ENCODE results near the gene OSBPL9.
A peak's percentile ranks its signal among the peaks of the same experiment; 100 is the strongest.
"Not testable (repeated sequence)": the region's sequence is repeated elsewhere in the genome, so short reads cannot be mapped to it uniquely, and the experiment has no call there.

The OSBPL9 gene

DNA sequence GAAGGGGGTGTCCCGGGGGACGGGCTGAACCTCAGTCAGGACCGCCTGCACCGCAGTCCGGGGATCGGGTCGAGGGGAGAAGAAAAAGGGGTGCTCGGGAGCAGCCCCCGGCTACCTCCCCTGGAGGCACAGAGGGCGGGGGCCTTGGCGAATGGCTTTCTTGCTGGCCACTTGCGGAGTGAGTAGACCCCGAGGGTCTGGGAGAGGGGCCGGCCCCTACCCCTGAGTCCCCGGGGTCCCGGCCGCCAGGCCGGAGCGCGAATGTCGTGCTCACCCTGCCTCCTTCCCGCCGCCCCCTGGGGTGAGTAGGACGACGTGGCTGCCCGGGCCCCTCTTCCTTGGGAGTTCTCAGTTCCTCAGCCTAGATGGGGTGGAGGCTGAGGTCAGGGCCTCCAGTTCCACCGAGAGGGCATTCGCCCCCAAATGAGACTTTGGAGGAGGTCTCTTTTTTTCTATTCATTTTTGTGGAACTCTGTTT lies 113.0 kb downstream of the OSBPL9 start:
- no peaks in the 10 kb centered on the region for H3K36me3 ChIP-seq (ENCODE audit: control insufficient read depth, insufficient read depth, low read length)
- DNase-seq, result no peak
- H3K4me3 ChIP-seq (ENCODE audit: insufficient read depth, low read depth, low read length, poor library complexity, severe bottlenecking), result peak overlapping the region; percentile 83
- H3K27ac ChIP-seq (ENCODE audit: insufficient read depth, low read length, poor library complexity, severe bottlenecking), result peak overlapping the region; percentile 56
- no peaks in the 10 kb centered on the region for H3K27me3 ChIP-seq (replicated peaks; ENCODE audit: control insufficient read depth, insufficient read depth, low read length, poor library complexity, severe bottlenecking)
- no peaks in the 10 kb centered on the region for H3K9me3 ChIP-seq (ENCODE audit: control insufficient read depth, low read length)
- H3K4me1 ChIP-seq (ENCODE audit: control insufficient read depth, insufficient read depth, low read length, poor library complexity, severe bottlenecking), result peaks cover 12% of the 10 kb centered on the region

DNA sequence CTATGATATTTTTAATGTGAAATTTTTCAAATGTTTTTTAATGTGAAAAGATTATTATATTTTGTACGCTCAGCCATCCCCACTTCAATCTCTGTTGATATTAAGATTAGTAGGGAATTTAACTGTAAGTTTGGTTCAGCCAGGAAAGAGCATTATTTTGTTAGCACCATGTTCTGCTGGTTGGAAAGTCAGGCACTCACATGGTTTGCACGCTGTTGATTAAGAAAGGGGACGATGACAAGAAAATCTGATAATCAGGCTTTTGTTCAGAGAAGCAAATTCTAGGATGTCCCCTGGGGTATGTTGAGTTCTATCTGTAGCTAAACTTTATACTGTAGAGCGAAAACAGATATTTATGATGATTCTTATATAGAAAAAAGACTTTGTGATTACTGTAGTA lies 115.1 kb downstream of the OSBPL9 start:
- Histone ChIP-seq H3K4me1 (ENCODE audit: control insufficient read depth, insufficient read depth, low read length, poor library complexity, severe bottlenecking) (peaks cover 17% of the 10 kb centered on the region), H3K4me3 (ENCODE audit: insufficient read depth, low read depth, low read length, poor library complexity, severe bottlenecking) (no peak overlapping the region), H3K27me3 (replicated peaks; ENCODE audit: control insufficient read depth, insufficient read depth, low read length, poor library complexity, severe bottlenecking) (no peaks in the 10 kb centered on the region), H3K36me3 (ENCODE audit: control insufficient read depth, insufficient read depth, low read length) (no peaks in the 10 kb centered on the region), H3K27ac (ENCODE audit: insufficient read depth, low read length, poor library complexity, severe bottlenecking) (no peak overlapping the region), H3K9me3 (ENCODE audit: control insufficient read depth, low read length) (no peaks in the 10 kb centered on the region)
- DNase-seq, result no peak

DNA sequence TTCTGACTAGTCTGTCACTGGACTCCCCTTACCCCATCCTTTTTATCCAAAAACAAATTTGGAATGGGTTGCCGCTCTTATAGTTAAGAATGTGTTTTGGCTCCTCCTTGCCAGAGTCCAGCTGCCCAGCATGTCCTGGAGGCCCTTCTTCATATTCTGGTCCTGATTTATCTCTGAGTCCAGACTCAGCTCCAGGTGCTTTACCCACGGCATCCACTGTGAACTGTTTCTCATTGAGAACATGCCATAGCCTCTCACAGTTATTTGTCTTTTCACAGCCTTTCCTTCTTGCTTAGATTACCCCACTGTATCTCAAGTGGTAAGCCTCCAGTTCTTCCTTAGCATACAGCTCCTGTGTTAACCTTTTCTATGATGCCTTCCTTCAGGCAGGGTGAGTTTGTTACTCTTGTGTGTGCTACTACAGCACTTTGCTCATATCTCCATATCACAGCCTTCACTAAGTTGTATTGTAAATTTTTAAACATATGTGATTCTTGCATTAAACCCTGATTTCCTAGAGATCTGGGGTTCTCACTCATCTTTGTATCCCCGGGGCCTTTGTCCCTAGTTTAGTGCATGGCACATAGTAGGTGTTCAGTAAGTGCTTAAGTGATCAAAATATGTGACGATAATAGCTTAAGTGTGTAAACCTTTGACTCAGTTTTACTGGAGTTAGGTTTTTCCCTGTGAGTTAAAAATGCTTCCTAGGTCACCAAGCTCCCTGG lies 116.0 kb downstream of the OSBPL9 start:
- no peak for DNase-seq
- no peaks in the 10 kb centered on the region for H3K9me3 ChIP-seq (ENCODE audit: control insufficient read depth, low read length)
- peaks cover 17% of the 10 kb centered on the region for H3K4me1 ChIP-seq (ENCODE audit: control insufficient read depth, insufficient read depth, low read length, poor library complexity, severe bottlenecking)
- no peaks in the 10 kb centered on the region for H3K36me3 ChIP-seq (ENCODE audit: control insufficient read depth, insufficient read depth, low read length)
- no peaks in the 10 kb centered on the region for H3K27me3 ChIP-seq (replicated peaks; ENCODE audit: control insufficient read depth, insufficient read depth, low read length, poor library complexity, severe bottlenecking)
- H3K4me3 ChIP-seq (ENCODE audit: insufficient read depth, low read depth, low read length, poor library complexity, severe bottlenecking), result no peak overlapping the region
- H3K27ac ChIP-seq (ENCODE audit: insufficient read depth, low read length, poor library complexity, severe bottlenecking), result no peak overlapping the region

DNA sequence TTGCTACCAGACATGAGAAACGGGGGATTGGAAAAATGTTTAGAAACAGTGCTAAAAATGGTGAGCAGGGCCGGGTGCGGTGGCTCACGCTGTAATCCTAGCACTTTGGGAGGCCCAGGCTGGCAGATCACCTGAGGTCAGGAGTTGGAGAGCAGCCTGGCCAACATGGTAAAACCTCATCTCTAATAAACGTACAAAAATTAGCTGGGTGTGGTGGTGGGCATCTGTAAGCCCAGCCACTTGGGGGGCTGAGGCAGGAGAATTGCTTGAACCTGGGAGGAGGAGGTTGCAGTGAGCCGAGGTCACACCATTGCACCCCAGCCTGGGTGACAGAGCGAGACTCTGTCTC lies 116.5 kb downstream of the OSBPL9 start:
- not testable (repeated sequence) for DNase-seq; H3K9me3 ChIP-seq (ENCODE audit: control insufficient read depth, low read length); H3K36me3 ChIP-seq (ENCODE audit: control insufficient read depth, insufficient read depth, low read length); H3K27me3 ChIP-seq (replicated peaks; ENCODE audit: control insufficient read depth, insufficient read depth, low read length, poor library complexity, severe bottlenecking); H3K4me3 ChIP-seq (ENCODE audit: insufficient read depth, low read depth, low read length, poor library complexity, severe bottlenecking); H3K27ac ChIP-seq (ENCODE audit: insufficient read depth, low read length, poor library complexity, severe bottlenecking)
- peaks cover 17% of the 10 kb centered on the region for H3K4me1 ChIP-seq (ENCODE audit: control insufficient read depth, insufficient read depth, low read length, poor library complexity, severe bottlenecking)

DNA sequence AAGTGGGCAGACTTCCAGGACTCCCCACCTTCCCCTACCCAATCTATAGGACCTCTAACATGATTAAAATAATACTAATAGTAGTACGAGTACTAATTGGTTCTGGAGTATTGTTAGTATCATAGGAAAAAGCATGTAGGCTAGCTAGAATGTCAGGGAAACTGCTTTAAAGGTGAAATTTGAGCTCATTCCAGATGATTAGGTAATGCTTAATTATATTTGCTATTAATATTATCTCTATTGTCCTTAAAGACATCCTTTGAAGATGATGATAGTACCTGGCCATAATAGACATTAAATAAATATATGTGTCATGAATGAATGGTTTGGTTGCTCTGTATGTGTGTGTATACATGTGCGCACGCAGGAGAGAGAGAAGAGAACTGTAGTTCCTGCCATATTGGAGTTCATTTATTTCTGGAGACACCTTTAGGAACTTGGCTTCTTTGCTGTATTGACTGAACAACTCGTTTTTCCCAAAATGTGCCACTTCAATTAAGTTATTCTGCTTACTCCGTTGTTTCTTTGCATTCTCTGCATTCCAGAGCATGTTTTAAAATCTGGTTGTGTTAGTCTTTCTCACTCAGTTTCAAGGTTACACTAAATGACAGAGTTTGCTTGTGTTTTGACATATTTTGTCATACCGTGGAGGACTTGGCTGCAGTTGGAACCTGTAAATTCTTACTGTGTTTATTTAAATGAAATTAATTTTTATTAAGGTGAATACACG lies 117.1 kb downstream of the OSBPL9 start:
- Histone ChIP-seq H3K36me3 (ENCODE audit: control insufficient read depth, insufficient read depth, low read length) (no peaks in the 10 kb centered on the region), H3K4me1 (ENCODE audit: control insufficient read depth, insufficient read depth, low read length, poor library complexity, severe bottlenecking) (peaks cover 13% of the 10 kb centered on the region), H3K27ac (ENCODE audit: insufficient read depth, low read length, poor library complexity, severe bottlenecking) (no peak overlapping the region), H3K9me3 (ENCODE audit: control insufficient read depth, low read length) (no peaks in the 10 kb centered on the region), H3K27me3 (replicated peaks; ENCODE audit: control insufficient read depth, insufficient read depth, low read length, poor library complexity, severe bottlenecking) (no peaks in the 10 kb centered on the region), H3K4me3 (ENCODE audit: insufficient read depth, low read depth, low read length, poor library complexity, severe bottlenecking) (no peak overlapping the region)
- no peak for DNase-seq

DNA sequence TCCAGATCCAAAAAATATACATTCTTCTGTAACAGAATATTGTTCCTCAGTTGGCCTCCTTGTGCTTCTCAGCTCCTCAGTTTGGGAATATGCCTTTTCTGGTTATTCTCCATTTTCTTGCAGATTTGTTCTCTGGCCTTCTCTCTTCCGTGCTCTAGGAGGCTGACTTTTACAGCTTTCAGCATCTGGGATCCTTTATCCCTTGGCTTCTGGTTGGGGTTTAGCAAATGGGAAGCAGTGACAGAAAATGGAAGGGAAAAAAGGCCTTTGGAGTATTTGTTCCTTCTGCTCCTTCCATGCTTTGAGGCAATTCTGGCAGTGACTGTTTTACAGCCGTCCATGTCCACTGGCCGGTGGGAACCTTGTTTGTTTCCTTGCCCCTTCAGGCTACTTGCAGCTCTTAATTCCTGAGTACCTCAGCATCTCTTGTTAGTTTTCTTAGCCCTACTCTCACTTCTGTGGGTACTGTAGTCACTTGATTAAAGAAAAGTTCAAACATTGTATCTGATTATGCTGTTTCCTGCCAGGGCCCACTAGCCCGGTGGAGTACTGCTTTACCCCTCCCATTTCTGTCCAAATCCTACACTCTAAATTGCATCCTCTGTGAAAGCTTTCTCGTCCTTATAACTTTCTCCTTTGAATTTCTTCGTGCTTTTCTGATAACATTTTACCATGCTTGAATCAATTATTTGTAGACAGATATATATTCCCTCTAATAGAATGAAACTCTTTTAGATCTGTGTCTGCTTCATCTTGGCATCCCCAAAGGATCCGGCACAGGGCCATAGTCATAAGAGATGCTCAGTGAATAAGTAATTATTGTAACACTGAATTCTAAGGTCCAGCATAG lies 118.2 kb downstream of the OSBPL9 start:
- no peaks in the 10 kb centered on the region for H3K27me3 ChIP-seq (replicated peaks; ENCODE audit: control insufficient read depth, insufficient read depth, low read length, poor library complexity, severe bottlenecking)
- no peak for DNase-seq
- H3K4me3 ChIP-seq (ENCODE audit: insufficient read depth, low read depth, low read length, poor library complexity, severe bottlenecking), result no peak overlapping the region
- H3K9me3 ChIP-seq (ENCODE audit: control insufficient read depth, low read length), result no peaks in the 10 kb centered on the region
- H3K36me3 ChIP-seq (ENCODE audit: control insufficient read depth, insufficient read depth, low read length), result no peaks in the 10 kb centered on the region
- no peak overlapping the region for H3K27ac ChIP-seq (ENCODE audit: insufficient read depth, low read length, poor library complexity, severe bottlenecking)
- H3K4me1 ChIP-seq (ENCODE audit: control insufficient read depth, insufficient read depth, low read length, poor library complexity, severe bottlenecking), result peaks cover 9% of the 10 kb centered on the region

DNA sequence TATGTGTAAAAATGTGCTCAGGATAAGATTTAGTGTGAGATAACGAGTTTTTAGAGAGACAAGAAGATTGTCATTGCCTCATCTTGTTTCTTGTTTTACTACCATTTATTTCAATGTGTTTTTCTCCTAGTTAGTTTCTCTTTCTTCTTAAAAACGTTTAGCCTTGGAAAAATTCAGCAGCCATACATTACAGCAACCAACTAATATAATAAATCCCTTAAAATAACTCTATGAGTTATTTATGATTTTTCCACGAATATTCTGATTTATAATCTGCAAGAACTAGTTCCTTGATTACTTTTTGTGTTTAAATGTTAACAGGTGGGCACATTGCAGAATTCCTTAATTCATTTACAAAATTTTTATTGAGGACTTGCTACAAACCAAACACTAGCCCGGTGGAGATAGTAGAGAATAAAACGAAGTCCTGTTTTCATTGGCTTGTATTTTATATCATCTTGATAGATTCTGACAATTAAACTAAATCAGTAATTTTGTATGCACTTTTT lies 118.9 kb downstream of the OSBPL9 start:
- H3K4me1 ChIP-seq (ENCODE audit: control insufficient read depth, insufficient read depth, low read length, poor library complexity, severe bottlenecking), result peaks cover 7% of the 10 kb centered on the region
- H3K9me3 ChIP-seq (ENCODE audit: control insufficient read depth, low read length), result no peaks in the 10 kb centered on the region
- H3K36me3 ChIP-seq (ENCODE audit: control insufficient read depth, insufficient read depth, low read length), result no peaks in the 10 kb centered on the region
- no peak for DNase-seq
- H3K27ac ChIP-seq (ENCODE audit: insufficient read depth, low read length, poor library complexity, severe bottlenecking), result no peak overlapping the region
- H3K27me3 ChIP-seq (replicated peaks; ENCODE audit: control insufficient read depth, insufficient read depth, low read length, poor library complexity, severe bottlenecking), result no peaks in the 10 kb centered on the region
- no peak overlapping the region for H3K4me3 ChIP-seq (ENCODE audit: insufficient read depth, low read depth, low read length, poor library complexity, severe bottlenecking)

DNA sequence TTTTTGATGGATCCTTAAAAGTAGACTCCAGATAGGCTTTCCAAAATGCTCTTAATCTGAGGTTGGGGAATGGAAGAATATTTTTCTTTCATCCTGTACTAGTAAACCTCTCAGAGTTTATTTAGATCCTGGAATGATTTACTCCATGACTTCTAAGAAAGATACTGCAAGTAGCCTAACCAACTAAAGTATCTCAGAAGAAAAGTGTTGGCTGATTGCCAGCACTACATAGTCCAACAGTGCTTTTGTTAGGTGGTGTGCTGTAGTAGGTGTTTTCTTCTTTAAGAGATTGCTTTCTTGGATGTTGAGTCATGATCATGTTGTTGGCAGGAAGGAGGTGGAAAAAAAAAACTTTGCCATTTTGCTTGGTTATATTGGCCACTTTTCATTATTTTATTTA lies 119.8 kb downstream of the OSBPL9 start:
- DNase-seq, result no peak
- H3K27ac ChIP-seq (ENCODE audit: insufficient read depth, low read length, poor library complexity, severe bottlenecking), result no peak overlapping the region
- H3K27me3 ChIP-seq (replicated peaks; ENCODE audit: control insufficient read depth, insufficient read depth, low read length, poor library complexity, severe bottlenecking), result no peaks in the 10 kb centered on the region
- no peaks in the 10 kb centered on the region for H3K9me3 ChIP-seq (ENCODE audit: control insufficient read depth, low read length)
- H3K4me1 ChIP-seq (ENCODE audit: control insufficient read depth, insufficient read depth, low read length, poor library complexity, severe bottlenecking), result peaks cover 7% of the 10 kb centered on the region
- no peaks in the 10 kb centered on the region for H3K36me3 ChIP-seq (ENCODE audit: control insufficient read depth, insufficient read depth, low read length)
- no peak overlapping the region for H3K4me3 ChIP-seq (ENCODE audit: insufficient read depth, low read depth, low read length, poor library complexity, severe bottlenecking)

DNA sequence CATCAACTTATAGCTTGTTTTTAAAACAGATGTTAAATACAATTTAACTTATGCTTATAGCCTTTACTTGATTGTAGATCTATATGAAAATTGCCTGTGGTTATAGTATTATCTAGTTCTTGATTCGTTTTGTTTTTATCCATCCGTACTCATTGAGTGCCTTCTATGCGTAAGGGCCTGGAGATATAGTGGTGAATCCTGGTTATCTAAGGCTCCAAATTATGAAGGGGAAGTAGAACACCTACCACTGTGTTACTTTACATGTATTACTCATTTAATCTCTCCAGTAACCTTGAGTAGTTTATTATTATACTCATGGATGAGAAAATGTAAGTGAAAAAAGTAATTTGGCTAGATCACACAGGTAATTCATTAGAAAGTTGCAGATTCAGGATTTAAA lies 121.8 kb downstream of the OSBPL9 start:
- Histone ChIP-seq H3K27ac (ENCODE audit: insufficient read depth, low read length, poor library complexity, severe bottlenecking) (no peak overlapping the region), H3K36me3 (ENCODE audit: control insufficient read depth, insufficient read depth, low read length) (no peaks in the 10 kb centered on the region), H3K9me3 (ENCODE audit: control insufficient read depth, low read length) (no peaks in the 10 kb centered on the region), H3K27me3 (replicated peaks; ENCODE audit: control insufficient read depth, insufficient read depth, low read length, poor library complexity, severe bottlenecking) (no peaks in the 10 kb centered on the region), H3K4me3 (ENCODE audit: insufficient read depth, low read depth, low read length, poor library complexity, severe bottlenecking) (no peak overlapping the region), H3K4me1 (ENCODE audit: control insufficient read depth, insufficient read depth, low read length, poor library complexity, severe bottlenecking) (peaks cover 7% of the 10 kb centered on the region)
- no peak for DNase-seq
